Measurements from ENCODE around the gene PDE3A.

PDE3A gene

DNA sequence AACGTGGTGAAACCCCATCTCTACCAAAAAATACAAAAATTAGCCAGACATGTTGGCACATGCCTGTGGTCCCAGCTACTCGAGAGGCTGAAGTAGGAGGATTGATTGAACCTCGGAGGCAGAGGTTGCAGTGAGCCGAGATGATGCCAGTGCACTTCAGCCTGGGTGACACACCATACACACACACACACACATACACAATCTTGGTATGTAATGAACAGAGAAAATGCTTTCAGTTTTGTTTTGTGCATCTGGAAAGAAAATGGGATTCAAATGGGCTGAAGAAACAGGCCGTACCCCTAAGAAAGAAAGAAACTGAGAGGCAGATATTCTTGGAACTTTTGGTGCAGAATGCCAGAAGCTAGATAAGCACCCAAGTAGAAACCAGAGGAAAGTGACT lies 107.2 kb downstream of the PDE3A start:
- in situ Hi-C loops (cut with HindIII; ENCODE audit: low sequenced_read_pairs): no loop called here
- H3K4me3 ChIP-seq (ENCODE audit: low read depth, low read length): no peak overlapping the region
- TF ChIP-seq CTCF (IDR thresholded peaks at IDR 0.05; ENCODE audit: low read depth, low read length): no peak
- no peak for DNase-seq (ENCODE audit: low read depth, low spot score)

GRCh38 chr12:20476551-20476950 lies 108.2 kb downstream of the PDE3A start:
- H3K4me3 ChIP-seq (ENCODE audit: low read depth, low read length): no peak overlapping the region
- DNase-seq (ENCODE audit: low read depth, low spot score): no peak
- no peak for TF ChIP-seq CTCF (IDR thresholded peaks at IDR 0.05; ENCODE audit: low read depth, low read length)
- in situ Hi-C loops (cut with HindIII; ENCODE audit: low sequenced_read_pairs): no loop called here

- DNase-seq (ENCODE audit: low read depth, low spot score): no peak
- H3K4me3 ChIP-seq (ENCODE audit: low read depth, low read length): no peak overlapping the region
- no peak for TF ChIP-seq CTCF (IDR thresholded peaks at IDR 0.05; ENCODE audit: low read depth, low read length)
- in situ Hi-C loops (cut with HindIII; ENCODE audit: low sequenced_read_pairs): no loop called here
Observed at GRCh38 chr12:20477255-20477654, 108.9 kb downstream of the PDE3A start.

DNA sequence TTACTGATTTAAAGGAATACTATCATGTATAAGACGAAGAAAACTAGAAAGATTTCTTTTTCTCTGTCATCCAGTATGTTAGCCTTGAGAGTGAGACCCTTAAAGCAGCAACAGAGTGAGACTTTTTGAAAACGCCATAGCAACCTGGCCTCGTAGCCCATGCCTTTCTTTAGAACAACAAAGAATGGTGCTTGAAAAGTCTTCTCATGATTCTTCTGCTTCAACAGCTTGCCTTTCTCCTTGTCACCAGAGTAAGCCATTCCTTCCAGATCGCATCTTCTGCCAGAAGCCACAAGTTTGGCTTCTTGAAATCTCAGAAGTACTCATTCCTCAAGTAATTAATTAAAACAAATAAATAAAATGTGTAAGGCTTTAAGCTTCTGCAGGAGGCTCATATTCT lies 109.3 kb downstream of the PDE3A start:
- no peak for DNase-seq (ENCODE audit: low read depth, low spot score)
- TF ChIP-seq CTCF (IDR thresholded peaks at IDR 0.05; ENCODE audit: low read depth, low read length): no peak
- in situ Hi-C loops (cut with HindIII; ENCODE audit: low sequenced_read_pairs): no loop called here
- H3K4me3 ChIP-seq (ENCODE audit: low read depth, low read length): no peak overlapping the region

- no peak for DNase-seq (ENCODE audit: low read depth, low spot score)
- TF ChIP-seq CTCF (IDR thresholded peaks at IDR 0.05; ENCODE audit: low read depth, low read length): no peak
- in situ Hi-C loops (cut with HindIII; ENCODE audit: low sequenced_read_pairs): no loop called here
- no peak overlapping the region for H3K4me3 ChIP-seq (ENCODE audit: low read depth, low read length)
Observed at GRCh38 chr12:20482491-20483054, 114.2 kb downstream of the PDE3A start.

GRCh38 chr12:20483776-20484175 lies 115.4 kb downstream of the PDE3A start:
- no peak for TF ChIP-seq CTCF (IDR thresholded peaks at IDR 0.05; ENCODE audit: low read depth, low read length)
- peak; percentile 41 for DNase-seq (ENCODE audit: low read depth, low spot score)
- in situ Hi-C loops (cut with HindIII; ENCODE audit: low sequenced_read_pairs): no loop called here
- no peak overlapping the region for H3K4me3 ChIP-seq (ENCODE audit: low read depth, low read length)

GRCh38 chr12:20486233-20486632 lies 117.9 kb downstream of the PDE3A start:
- in situ Hi-C loops (cut with HindIII; ENCODE audit: low sequenced_read_pairs): no loop called here
- TF ChIP-seq CTCF (IDR thresholded peaks at IDR 0.05; ENCODE audit: low read depth, low read length): peak; percentile 12
- DNase-seq (ENCODE audit: low read depth, low spot score): peak; percentile 23
- no peak overlapping the region for H3K4me3 ChIP-seq (ENCODE audit: low read depth, low read length)
